Measurements from ENCODE around the gene ACTR5.

ACTR5 gene

DNA sequence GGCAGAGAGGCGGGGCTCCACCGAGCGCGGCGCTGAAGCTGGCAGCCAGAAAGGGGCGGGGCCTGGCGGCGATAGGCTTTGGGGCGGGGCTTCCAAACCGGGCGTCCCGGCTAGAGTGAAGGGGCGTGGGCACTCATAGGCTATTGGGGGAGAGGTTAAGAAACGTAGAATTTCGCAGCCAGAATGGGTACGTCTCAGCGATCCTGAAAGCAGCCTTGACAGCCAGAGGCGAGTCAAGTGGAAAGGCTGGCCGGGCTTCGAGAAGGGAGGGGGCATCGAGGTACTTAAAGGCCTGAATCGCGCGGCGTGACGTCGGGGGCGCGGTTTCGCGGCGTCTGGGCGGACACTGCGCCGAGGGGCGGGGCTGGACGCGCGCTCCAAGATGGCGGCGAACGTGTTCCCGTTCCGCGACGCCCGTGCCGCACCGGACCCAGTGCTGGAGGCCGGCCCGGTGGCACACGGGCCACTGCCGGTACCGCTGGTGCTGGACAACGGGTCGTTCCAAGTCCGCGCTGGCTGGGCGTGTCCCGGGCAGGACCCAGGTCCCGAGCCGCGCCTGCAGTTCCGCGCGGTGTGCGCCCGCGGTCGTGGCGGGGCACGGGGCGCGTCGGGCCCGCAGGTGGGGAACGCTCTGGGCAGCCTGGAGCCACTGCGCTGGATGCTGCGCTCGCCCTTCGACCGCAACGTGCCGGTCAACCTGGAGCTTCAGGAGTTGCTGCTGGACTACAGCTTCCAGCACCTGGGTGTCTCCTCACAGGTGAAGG lies at the start of gene ACTR5:
TSS of gene ACTR5 (plus strand) at position 364 of the 764 bp plus-strand sequence. CDS start at position 383, 19 bp downstream.
- peak; percentile 30 for DNase-seq (ENCODE audit: low read depth)

DNA sequence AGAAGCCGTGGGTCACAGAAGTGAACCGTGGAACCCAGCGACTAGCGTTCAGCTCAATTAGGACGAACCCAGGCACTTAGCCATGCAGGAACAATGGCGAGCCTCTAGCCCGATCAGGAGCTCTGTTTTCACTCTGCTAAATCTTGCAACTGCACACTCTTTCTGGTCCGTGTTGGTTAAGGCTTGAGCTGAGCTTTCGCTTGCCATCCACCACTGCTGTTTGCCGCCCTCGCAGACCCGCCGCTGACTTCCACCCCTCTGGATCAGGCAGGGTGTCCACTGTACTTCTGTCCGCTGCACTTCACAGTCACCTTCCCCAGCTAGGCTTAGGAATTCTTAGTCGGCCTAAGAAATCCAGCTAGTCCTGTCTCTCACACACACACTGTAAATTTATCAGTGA lies 49.7 kb upstream of the ACTR5 start:
- no peak for DNase-seq (ENCODE audit: low read depth)

DNA sequence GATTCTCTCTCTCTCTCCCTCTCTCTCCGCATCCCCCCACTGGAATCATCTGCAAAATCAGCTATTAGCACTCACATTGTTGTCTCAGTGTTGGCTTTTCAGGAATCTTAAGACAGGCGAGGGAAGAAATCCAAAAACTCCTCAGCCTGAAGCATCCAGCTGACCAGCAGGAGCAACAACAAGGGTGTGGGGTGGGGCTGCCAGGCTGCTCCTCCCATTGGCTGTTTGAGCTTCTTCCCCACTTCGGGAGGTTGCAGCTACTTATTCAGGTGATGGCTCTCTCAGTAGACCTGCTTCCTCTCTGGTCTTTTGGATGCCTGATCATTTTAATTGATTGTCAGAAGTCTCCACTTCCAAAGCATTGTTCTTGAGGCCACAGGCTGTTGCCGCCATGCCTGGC lies 48.1 kb upstream of the ACTR5 start:
- DNase-seq (ENCODE audit: low read depth), result no peak

DNA sequence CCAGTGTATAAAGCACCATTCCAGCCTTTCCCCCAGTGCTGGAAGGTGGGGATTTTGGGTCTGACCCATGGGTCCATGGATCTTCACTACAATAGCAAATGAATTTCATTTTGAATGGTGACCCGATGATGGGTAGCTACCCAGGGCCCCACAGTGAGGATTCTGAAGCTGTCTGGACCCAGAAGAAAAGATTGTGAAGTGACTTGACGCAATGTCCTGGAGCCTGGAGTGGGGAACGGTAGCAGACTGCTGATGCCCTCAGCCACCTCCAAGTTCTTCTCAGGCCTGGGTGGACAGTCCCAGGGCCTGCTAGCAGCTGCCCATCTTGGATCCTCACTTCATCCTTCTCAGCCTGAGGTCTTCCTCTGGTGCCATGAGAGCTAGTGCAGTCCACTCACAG lies 47.3 kb upstream of the ACTR5 start:
- no peak for DNase-seq (ENCODE audit: low read depth)

DNA sequence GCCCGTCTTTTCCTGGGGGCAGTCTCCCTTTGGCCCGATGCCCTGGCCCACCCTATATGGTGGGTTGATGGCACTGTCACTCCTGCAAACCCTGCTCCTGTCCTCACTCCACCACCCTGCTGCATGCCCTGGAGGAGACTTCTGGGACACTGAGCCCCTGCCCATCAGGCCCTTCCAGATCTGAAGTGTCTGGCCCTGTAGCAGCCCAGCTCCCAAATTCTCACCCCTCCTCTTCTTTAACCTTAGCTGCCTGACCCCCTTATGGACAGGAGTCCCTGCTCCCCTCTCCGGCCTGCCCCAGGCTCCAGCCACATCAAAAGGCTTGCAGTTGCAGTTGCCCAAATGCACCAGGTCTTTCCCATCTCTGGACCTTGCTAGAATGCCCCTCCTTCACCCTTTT lies 44.7 kb upstream of the ACTR5 start:
- DNase-seq (ENCODE audit: low read depth), result no peak

- no peak for DNase-seq (ENCODE audit: low read depth)
Measured at GRCh38 chr20:38704136-38704535, 44.1 kb upstream of the ACTR5 start.

DNA sequence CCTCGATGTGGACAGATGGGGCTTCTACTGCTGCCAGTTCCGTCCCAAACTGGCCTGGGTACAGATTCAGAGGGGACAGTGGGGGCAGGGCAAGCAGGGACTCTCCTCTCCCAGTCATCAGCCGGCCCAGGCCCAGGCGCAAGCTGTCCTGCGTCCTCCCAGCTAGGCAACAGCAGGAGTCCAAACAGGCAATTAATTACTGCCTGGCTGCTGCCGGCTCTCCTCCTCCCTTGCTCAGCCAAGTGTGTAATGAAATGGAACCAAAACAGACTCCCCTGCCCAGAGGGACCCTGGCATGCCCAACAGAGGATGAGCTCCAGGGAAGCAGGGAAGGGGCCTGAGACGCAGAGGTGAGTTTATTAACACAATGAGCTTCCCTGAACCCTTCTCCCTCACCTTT lies 41.8 kb upstream of the ACTR5 start:
- DNase-seq (ENCODE audit: low read depth), result no peak

DNA sequence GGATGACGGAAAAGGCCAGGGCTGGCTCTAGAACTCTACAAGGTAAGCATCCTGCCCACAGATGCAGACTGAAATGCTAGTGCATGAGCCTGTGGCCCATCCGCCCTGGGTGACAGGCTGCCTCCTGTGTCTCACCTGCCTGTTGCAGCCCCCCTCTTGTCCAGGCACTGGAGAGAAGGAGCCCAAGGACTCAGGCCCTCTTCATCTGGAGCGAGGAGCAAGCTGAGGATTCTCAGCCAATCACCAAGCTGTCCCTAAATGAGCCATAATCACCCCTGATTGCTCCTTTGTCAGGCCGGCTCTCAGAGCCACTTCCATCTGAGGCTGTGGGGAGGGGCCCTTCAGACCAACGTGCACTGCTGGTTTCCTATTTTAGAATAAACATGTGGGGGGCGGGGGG lies 34.0 kb upstream of the ACTR5 start:
- DNase-seq (ENCODE audit: low read depth), result no peak

DNA sequence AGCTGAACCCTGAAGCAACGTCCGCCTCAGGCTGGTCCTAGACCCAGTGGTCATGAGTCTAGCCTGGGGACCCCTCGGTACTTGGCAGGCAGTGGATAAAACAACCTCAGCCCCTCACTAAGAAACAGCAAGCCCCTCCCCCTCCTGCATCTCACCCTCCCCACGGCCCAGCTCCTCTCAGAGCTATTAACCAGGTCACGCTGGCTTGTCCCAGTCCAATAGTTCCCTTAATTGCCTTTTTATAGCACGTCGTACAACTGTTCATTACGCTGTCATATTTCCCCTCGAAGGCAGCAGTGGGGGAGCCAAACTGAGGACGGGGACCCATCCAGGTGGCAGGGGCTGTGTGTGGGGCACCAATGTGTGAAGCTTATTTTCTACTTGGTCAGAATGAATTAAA lies 32.6 kb upstream of the ACTR5 start:
- no peak for DNase-seq (ENCODE audit: low read depth)

- no peak for DNase-seq (ENCODE audit: low read depth)
Measured at GRCh38 chr20:38722683-38723016, 25.6 kb upstream of the ACTR5 start.

GRCh38 chr20:38723017-38723847 lies 25.0 kb upstream of the ACTR5 start:
- peak; percentile 13 for DNase-seq (ENCODE audit: low read depth)

DNA sequence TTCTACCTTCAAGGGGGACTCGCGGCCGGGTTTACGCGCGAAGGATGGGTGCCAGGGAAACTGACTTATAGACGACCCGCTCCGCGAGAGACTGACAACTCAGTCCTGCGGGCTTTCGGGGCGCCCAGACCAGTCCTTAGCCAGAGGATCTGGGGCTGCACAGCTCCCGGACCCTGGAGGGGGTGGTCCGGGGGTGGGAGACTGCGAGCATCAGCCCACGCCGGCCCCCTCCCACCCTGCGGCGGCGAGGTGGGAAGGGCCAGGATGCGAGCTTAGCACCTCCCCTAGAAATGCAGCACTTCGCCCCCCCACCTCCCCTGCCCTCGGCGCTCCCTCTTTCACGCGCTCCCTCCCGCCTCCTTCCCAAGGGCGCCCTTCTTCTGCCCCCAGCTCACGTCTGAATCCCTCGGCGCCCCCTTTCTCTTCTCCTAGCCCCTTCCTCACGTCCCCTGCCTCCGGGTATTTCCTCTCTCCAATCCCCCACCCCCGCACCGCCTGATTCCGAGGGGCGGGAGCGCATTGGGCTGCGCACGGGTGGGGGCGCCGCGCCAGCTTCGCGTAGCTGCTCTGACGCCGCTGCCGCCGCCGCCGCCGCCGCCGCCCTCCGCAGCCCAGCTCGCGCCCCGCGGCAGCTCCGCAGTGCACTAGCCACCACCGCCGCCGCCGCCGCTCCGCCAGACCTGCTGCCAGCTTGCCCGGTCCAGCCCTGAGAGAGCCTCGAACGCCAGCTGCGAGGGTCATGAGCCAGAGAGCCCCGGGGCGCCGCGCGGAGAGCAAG lies 24.2 kb upstream of the ACTR5 start, which contains the start of gene SLC32A1:
TSS of gene SLC32A1 (plus strand) at position 639 of the 778 bp plus-strand sequence. CDS start 239 bp downstream, outside the sequence.
- DNase-seq (ENCODE audit: low read depth), result no peak

GRCh38 chr20:38724626-38725147 lies 23.6 kb upstream of the ACTR5 start:
- DNase-seq (ENCODE audit: low read depth), result no peak

DNA sequence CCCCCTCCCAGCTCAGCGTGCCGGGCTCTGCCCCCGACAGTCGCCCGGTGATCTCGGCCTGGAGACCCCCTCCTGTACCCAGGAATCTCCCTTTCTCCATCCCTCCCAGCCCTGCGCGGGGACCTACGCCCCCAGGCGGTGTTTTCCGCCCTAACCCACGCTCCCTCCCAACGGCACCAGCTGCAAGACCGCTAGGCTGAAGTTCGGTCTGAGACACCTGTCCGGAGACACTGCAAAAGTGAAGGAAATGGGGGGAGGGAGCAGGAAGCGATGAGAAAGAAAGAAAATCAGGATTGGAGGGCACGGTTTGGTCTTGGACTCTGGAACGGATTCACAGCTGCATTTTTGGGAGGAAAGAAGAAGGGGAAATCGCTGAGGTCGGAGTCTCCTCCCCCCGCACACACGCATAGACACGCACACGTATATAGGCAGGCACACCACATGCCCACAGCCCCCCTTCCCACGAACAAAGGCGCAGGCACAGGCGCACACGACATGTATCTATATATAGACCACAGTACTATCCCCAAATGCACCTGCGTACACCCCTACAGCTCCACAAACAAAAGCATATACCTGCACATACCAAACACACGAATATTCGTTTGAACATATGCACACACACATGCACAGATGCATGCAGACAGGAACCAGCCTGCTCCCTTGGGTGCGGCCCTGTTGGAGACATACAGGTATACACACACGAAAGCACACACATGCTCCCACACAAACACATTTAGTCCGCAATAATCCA lies 22.9 kb upstream of the ACTR5 start:
- DNase-seq (ENCODE audit: low read depth), result no peak

GRCh38 chr20:38725931-38726803 lies 22.1 kb upstream of the ACTR5 start:
- no peak for DNase-seq (ENCODE audit: low read depth)

- DNase-seq (ENCODE audit: low read depth), result no peak
Measured at GRCh38 chr20:38726804-38727606, 21.3 kb upstream of the ACTR5 start.

GRCh38 chr20:38727607-38728190 lies 20.6 kb upstream of the ACTR5 start:
- DNase-seq (ENCODE audit: low read depth), result no peak

- no peak for DNase-seq (ENCODE audit: low read depth)
Measured at GRCh38 chr20:38728191-38728781, 20.0 kb upstream of the ACTR5 start.
